Measurements from ENCODE around the gene KDM4C.

The KDM4C gene

DNA sequence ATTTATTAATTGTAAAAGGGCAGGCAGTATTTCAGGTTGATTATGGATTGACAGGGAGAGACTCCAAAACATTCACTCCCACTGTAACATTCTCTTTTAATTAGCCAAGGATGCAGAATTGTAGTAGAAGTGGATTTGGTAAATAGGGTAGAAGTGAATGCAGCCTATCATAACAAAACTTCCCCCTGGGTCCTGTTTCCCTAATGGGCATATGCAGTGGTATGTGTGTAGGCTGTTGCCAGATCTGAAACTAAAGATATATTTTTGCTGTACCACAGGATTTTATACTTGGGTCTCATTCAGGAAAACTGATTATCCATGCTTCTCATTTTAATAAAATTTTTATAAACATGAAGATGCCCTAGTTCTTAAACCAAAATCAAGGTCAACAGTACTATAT, 351.2 kb downstream of the KDM4C start:
- no peak for DNase-seq

GRCh38 chr9:7111413-7111812, 353.6 kb downstream of the KDM4C start:
- DNase-seq, result no peak

DNA sequence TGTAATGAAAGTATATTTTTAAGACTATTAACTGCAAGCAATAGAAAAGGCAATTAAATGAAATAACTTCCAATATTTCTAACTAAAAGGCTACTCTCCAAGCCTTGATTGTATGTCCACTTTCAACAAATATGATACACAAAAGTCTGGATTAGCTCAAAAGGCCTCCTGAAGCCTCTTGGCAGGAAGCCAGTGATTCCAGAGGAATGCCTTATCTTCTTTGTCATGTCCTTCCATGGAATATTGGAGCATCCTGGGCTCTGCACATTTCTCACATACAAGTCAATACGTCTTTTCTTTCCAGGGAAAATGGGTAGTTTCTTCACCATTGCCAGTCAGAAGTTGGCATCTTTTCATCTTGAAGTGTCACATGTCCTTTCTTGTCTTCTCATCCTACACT, 357.8 kb downstream of the KDM4C start:
- DNase-seq, result no peak

DNA sequence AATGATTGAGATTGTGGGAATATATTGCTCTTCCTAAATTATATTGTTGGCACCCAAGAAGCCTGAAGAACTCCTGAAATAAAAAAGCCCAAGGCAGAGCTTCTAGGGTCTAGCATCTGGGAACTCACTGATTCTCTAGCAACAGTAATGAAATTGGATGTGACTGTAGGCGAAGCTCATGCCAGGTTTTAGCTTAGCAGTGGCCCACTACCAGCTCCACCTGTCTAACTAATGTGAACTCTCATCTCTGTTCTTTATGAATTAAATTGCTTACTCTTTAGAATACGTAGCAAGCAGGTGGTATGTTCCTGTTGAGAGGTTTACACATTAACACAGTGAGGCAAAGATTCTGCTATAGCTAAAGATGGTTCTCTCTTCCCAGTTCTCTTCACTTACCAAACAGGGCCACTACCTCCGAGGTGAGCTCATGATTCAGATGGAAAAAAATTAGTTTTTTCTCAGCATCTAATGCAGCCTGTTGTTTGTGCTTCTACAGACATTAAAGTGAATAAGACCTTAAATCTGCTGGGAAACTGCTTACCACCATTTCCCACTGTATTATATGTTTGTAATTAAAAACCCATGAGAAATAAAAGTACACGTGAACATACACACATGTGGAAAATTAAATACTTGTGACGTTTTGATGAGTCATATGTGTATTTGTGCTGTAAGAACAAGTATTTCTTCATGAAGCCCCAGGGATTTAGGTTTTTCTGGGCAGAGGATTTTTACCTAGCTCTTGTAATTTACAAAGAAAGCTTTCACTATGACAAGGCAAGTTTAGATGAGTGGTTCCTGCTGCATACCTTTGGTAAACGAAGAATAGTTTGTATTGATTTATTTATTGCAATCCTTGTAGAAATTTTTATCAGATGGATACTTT, 360.1 kb downstream of the KDM4C start:
- no peak for DNase-seq

GRCh38 chr9:7118633-7119032, 360.9 kb downstream of the KDM4C start:
- DNase-seq, result no peak

DNA sequence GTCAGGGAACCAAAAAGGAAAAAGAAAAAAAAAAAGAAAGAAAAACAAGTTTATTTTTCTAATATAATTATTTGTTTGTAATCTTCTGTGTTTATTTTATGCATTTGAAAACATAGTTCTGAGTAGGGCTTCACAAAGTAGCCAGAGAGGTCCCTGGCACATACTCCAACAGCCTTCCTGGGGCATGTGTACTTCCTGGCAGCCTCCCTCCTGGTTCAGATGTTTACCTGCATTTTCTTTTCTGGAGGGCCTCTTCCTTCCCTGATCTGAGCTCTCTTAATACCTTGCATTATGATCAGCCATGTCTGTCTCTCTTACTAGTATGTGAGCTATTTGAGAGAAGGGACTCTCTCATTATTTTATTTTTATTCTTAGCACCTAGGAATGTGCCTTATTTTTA, 361.8 kb downstream of the KDM4C start:
- DNase-seq, result no peak

DNA sequence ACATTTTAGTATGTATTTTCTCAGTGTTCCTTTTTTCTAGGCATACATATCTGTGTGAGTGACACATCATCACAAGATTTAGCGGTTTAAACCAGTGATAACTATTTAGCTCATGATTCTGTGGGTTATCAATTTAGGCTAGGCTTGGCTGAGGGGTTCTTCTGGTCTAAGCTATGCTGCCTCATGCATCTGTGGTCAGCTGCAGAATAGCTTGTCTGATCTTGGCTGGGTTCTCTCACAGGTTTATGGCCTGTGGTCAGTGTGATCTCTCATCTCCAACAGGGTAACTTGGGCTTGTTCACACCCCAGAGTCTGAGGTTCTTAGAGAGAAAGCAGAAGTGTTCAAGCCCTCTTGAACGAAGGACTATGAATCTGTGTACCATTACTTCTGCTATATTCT, 363.3 kb downstream of the KDM4C start:
- DNase-seq, result no peak

- DNase-seq, result no peak
Measured at GRCh38 chr9:7121664-7122063, 363.9 kb downstream of the KDM4C start.

DNA sequence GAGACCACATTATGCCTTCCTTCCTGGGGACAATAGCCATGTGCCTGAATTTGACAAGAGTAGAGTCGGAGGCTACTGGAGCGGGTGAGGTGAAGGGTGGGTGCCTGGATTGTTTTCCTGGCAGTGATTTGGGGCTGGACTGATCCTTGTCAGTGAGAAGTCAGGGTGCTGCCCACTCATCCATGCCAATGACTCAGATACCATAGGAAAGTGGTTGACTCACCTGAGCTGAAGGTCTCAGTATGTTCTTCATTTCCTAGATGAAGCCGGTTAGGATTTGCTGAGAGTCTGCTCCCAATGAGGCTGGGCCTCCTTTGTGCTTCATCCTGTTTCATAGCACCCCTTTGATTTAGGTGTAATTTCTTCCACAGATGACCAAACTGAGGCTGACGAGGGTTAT, 366.0 kb downstream of the KDM4C start:
- no peak for DNase-seq

GRCh38 chr9:7125231-7125630, 367.5 kb downstream of the KDM4C start:
- no peak for DNase-seq

DNA sequence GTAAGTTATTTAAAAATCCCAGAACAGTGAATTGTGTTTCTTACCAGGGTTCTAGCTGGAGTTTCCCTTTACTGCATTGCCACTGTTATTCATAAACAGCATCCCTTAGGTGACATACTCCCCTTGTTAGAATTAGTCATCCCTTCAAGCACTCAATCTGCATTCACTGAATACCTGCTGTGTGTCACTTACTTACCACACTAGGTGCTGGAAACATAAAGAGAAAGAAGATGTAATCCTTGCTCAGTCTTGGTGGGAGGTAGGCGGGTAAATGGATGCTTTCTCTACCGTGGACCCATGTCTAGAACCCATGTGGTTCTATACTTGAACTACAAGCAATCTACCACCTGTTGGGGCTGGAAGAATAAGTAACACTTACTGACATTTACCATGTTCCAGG, 371.6 kb downstream of the KDM4C start:
- no peak for DNase-seq

- DNase-seq, result no peak
Measured at GRCh38 chr9:7130266-7130820, 372.6 kb downstream of the KDM4C start.

DNA sequence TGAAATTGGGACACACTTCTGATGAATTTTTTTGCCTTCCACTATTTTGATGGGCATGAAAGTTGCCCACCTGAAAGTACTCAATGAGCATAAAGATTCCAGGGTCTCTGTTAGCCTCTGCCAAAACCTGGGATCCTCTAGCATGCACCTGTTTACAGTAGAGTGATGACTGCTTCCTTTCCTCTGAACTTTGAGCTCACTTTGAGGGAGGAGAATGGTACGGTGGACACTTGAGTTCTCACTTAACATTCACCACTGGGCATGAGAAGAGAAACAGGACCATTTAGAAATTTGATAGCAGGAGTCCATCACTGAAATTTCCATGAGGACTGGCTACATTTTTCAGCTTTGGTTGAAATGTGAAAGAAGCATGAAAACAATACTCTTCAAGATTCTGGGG, 374.8 kb downstream of the KDM4C start:
- no peak for DNase-seq

- no peak for DNase-seq
Measured at GRCh38 chr9:7135735-7136134, 378.0 kb downstream of the KDM4C start.

GRCh38 chr9:7137040-7137439, 379.3 kb downstream of the KDM4C start:
- DNase-seq, result no peak

DNA sequence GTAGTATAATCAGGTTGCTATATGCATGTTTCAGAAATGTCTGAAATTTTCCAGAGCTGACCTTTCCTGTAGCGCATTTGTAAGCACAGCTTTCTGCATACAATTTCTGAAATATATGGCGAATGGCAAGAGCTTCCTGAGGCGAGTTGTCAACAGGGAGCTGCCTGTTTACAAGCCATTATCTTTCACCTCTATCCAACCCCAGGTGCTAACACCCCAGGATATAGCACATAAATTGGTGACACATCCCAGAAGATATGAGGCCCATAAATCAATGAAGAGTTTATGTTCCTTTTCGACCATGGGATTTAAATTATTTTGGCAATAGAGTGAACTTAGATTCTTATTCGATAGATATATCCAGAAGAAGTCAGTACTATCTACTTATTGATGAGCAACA, 379.8 kb downstream of the KDM4C start:
- DNase-seq, result no peak

- no peak for DNase-seq
Measured at GRCh38 chr9:7139886-7140285, 382.1 kb downstream of the KDM4C start.

DNA sequence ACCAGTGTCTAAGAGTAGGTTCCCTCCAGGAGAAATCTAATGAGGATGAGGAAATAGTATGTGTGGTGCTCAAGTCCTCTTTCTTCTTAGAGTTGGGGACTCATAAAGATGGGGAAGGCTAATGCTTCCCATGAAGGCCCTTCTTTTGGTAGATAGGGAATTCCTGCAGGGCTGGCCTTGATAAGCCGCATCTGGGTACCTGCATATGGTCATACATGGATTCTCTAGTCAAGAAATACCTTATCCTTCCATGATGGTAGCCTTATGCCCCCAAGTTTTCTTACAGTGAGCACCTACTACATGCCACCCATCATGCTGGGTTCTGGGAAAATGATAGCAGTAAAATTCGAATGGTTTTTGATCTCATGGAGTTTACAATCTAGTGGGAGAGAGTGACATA, 382.6 kb downstream of the KDM4C start:
- no peak for DNase-seq

DNA sequence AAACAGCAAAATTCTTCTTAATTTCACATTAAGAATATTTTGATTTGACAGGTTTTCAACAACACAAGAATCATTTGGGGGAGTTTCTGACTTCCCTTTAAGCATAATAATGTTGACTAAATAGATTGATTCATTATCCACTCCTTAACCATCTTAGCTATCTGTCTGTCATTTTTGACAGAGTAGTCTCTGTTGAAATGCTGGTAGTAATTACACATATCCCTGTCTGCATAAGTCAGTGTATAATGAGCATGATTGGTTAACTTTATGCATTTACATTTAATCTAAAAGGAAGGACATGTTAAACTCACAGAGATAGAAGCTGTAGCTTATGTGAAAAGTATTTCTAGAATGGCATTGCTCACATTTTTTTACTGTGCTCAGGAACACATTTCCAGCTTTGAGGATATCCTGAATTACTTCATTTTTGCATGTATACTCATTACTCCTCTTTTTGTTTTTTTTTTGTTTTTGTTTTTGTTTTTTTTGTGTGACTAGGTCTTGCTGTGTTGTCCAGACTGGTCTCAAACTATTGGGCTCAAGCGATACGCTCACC, 385.9 kb downstream of the KDM4C start:
- DNase-seq, result no peak

DNA sequence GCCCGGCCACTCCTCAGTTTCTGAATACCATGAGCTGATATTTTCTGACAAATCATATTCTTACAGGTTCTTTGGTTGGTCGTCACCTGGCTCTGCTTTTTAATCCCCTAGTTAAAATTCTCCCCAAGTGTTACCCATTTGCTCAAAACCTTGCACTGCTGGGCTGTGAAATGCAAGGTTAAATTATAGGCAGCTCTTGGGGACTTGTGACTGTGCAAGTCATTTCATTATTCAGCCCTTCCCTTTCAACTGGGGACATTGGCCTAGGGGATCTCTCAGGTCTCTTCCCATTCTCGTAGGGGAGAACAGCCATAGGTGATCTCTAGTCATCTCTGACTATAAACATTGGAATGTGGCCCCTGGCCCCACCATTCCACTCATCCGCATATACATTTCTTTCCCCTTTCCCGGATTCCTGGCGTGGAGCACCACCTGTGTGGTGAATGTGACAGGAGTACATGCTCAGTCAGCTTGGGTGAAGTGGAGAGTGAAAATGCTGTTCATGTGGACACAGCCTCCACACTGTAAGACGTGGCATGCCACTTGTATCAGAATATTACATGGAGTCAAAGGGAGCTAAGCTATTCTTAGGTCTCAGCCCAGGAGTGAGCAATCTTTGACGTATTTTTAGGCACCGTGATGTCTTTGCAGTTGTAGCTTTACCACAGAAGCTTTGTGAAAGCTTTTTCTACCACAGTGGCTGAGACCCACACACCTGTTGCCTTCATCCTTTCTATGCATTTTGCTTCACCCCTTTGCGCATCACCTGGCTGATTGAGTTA, 386.7 kb downstream of the KDM4C start:
- DNase-seq, result no peak

GRCh38 chr9:7145361-7146069, 387.7 kb downstream of the KDM4C start:
- no peak for DNase-seq

GRCh38 chr9:7146582-7146981, 388.8 kb downstream of the KDM4C start:
- DNase-seq, result no peak

All from NCI-H2107 (cell line).